ENCODE measurements around the gene ARFGAP2.

- TF ChIP-seq CTCF (optimal IDR thresholded peaks at IDR 0.05 in 1 of 3, IDR thresholded peaks at IDR 0.05 in 1 of 3, conservative IDR thresholded peaks at IDR 0.05 in 1 of 3; ENCODE audit: extremely low read depth in 1 of 3, insufficient read depth in 2 of 3, low read length in 3 of 3) (no peak), EZH2 (IDR thresholded peaks at IDR 0.05; ENCODE audit: low read length) (no peak)
Observed at GRCh38 chr11:47182380-47182779, 5.7 kb upstream of the ARFGAP2 start.
